HG03103 (cell line): ENCODE measurements around the gene DNAL4.

ENCODE experiments used
- ATAC-seq: cut with Tn5 transposase; IDR thresholded peaks from one replicate; pipeline ENCODE4 v1.9.1; 2021; ENCODE audit warnings: low read depth; ENCODE audit not compliant: unreplicated experiment

Gene DNAL4

DNA sequence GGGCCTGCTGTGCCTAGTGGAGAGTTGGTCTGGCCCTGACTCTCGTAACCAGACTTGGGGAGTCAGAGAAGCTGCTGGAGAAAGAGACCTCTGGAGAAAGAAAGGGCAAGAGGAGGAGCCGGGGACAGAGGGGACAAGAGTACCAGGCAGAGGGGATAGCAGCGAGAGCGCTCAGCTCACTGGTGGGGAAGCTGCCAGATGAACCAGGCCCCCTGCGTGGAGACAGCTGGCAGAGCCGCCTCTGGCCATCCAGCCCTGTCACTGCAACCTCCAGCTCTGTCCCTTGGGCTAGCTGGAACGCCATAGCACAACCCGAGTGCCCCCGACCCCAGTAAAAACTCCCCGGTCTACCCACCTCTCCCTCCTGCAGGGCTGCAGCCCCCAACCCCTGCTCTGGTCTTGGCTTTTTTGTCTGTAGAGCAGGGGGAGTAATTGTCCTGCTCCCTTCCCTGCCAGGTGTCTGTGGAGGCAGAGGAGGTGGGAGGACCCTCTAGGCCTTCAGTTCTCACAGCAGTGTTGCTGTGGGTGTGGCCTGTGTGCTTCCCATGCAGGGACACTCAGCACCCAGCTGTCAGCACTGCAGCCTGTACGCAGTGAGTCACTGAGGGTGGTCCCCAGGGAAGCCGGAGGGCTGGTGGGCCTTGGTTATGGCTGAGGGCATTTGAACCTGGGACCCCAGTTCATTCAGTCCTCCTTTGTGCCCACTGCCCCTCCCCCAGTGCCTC, 33.3 kb downstream of the DNAL4 start:
- no peak for ATAC-seq

DNA sequence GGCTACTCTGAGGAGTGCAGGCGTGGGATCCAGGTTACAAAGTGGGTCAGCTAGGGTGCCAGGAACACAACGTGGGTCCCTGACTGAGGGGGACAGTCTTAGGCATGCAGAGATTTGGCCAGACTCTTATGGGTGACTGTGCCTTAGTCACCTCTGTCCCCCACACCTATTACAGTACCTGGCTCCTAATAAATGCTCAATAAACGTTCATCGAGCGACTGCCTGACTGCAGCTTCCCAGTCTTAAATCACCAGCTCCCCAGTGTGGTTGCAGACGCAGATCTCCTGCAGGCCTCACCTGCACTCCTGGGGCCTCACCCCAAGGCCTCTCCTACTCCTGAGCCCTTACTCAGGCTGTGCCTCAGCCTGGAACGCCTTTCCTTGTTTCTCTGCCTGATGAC, 34.9 kb downstream of the DNAL4 start:
- no peak for ATAC-seq

DNA sequence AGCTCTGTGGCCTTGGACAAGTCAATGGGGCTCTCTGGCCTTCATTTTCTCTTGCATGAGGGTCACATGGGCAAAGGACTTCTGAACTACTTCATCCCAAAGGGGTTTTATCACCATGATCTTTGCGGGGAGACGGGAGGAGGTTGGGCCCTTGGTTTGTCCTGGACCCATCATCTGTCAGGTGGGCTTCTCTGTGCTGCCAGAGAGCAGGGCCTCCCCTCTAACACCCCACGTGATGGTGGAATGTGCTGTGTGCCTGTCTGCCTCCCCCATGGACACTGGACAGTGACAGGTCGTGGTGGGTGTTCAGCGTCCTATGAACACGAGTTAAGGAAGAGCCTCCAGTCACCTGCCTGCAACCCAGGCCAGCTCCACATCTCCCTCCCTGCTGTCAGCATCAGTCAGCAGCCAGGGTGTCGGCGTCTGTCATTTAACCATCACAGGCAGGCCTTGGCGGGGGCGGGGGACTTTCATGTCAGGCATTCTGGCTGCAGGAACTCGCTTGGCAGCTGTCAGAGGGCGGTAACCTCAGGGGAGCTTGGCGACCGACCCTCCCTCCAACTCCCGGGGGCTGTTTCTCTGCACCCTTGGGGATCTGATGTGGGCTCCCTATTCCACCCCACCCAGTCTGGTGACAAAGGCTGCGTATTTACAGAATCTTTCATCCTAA, 35.5 kb downstream of the DNAL4 start:
- no peak for ATAC-seq

DNA sequence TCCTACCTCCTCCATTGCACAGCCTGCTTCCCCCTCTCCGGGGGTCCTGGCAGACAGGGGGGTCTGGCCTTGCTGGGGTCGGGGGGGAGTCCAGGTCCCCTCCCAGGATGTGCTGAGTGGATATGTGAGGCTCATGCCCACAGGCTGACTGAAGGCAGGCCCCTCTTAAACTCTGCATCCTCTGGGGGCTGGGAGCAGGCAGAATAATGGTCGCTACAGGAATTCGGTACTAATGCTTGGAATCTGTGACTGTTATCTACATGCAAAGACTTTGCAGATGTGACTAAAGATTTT, 36.5 kb downstream of the DNAL4 start:
- ATAC-seq = no peak

DNA sequence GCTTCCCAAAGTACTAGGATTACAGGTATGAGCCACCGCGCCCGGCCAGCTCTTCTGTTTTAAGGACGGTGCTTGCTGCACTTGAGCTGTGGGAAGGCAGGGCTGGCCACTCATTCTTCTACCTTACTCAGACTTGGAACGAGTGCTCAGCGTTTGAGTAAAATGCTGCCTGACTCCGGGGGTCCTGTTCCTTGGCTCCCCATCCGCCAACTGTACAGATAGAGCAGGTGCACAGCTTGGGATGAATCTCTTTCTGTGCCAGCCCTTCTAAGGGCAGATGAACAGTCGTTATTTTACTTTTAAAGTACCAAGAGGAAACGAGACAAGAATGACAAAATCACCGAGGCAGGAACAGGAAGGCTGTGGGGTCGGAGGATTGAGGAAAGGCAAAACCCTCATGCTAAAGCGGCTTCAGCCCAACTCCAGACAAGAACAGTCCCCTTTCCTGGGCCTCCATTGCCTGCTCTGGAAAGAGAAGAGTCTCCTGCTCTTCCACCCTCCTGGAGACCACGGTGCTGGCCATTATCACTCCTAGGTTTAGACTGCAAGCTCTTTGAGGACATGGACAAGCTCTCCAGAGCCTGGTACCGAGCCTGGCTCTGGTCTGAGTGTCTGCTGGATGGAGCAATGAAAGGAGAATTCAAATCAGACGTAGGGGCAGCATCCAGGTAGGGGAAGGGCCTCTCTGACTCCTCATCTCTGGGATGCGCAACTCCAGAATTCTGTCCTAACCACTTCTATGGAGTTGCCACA, 37.1 kb downstream of the DNAL4 start:
- no peak for ATAC-seq

DNA sequence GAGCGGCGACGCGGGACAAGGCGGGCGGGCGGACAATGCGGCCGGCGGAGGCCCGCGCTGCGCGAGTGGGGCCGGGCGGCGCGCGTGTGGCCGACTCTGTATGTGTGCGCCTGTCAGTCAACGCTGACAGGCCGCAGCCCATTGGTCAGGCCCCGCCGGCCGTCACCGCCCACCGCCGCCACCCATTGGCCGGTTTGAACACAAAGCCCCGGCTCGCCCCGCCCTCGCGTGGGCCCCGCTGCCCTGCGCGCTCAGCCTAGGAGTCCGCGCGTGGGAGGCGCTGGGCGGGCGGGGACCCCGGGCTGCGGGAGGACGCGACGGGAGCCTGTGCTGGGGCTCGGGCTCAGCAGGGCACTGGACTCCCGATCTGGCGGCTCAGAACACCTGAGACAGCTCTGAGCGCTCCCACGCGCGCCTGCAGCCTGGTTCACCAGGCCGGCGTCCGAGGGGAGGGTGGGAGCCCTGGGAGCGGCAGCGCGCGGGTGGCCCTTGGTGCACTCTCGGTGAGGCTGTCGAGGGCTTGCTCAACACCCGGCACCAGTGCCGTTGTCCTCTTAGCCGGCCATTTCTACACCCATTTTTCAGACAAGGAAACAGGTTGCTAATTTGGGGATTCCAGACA, 37.9 kb downstream of the DNAL4 start, which contains the start of gene SUN2:
Gene SUN2 (minus strand): TSS at position 88 of the 622 bp plus-strand sequence. CDS start 3,370 bp downstream, outside the sequence.
- ATAC-seq = peak; percentile 61

DNA sequence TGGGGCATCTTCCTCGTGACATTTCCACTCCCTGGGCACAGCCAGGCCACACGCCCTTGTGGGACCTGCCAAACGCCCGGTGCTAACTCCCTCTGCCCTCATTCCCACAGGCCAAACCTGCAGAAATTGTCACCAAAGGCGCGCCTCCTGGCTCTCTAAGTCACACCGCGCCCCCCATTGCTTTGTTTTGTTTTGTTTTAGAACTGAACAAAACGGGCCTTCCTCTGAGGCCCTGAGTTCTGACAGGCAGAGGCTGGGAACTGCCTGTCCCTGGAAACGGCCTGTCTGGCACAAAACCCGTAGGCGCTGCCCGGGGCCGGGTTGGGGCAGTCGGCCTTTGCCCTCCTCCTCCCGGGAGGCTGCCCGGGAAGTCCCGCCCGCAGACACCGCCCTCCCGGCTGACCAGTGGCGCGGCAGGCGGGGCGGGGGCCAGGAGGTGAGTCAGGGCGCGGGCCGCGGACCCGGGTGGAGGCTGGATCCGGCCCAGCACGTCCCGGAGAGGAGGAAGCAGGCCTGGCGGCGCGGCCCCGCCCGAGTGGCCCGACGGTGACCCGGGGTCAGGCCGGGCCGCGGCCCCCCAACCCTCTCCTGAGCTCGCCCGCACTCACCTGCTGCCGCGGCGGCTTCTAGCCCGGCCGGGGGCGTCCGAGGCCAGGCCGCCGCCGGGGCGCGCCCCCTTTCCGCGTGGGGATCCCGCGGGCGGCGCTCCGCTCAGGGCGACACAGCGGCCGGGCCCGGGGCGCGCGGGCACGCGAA, 38.6 kb downstream of the DNAL4 start:
- peak; percentile 23 for ATAC-seq

DNA sequence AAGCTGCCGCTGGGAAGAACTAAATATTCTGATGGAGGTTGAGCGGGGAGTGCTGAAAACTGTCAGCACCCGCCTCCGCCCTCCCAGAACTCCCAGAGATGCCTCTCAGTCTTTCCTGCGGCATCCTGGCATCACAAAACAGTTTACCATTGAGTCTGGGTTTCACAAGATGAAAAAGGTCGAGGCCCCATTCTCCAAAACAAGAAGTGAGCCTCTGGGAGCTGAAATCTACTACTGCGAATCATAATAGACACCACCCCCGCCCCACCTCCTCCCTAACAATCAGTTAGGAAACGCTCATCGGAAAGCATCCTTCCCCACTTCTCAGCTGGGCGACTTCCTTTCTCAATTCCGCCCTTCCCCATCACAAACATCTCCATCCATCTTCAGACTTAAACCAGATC, 39.2 kb downstream of the DNAL4 start:
- no peak for ATAC-seq

DNA sequence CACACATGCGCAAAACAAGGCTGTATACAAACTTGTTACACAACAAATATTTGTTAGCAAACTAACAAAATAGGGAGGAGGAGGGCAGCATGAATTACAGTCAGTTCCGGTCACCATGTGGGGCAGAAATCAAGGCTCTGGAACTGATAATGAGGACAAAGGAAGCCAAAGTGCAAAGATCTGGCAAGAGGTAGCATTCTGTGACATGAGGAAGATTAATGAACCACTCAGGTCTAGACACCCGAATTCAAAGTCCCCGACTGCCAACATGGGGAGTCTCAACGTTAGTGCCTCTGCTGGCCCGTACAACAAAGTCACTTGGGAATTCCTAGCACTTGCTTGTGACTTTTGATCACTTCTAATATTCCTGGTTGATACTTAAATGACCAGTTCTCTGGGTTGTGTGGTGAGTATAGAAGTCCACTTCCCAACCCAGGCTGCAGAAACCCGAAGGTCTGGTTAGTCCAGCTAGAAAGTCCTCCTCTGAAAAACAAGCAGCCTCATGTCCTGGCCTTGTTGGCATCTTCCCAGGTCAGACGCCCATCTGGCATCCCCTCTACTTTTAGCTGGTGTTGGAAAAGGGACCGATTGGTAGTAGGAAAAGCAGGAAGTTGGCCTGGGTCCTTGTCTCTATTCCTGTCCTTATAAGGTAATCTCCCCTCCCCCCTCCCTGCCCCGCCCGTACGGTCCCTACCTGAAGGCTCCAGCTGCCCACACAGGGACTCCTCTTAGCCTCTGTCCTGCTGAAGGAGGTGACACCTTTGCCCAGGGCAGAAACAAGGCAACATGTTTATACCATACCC, 39.8 kb downstream of the DNAL4 start:
- ATAC-seq = no peak

DNA sequence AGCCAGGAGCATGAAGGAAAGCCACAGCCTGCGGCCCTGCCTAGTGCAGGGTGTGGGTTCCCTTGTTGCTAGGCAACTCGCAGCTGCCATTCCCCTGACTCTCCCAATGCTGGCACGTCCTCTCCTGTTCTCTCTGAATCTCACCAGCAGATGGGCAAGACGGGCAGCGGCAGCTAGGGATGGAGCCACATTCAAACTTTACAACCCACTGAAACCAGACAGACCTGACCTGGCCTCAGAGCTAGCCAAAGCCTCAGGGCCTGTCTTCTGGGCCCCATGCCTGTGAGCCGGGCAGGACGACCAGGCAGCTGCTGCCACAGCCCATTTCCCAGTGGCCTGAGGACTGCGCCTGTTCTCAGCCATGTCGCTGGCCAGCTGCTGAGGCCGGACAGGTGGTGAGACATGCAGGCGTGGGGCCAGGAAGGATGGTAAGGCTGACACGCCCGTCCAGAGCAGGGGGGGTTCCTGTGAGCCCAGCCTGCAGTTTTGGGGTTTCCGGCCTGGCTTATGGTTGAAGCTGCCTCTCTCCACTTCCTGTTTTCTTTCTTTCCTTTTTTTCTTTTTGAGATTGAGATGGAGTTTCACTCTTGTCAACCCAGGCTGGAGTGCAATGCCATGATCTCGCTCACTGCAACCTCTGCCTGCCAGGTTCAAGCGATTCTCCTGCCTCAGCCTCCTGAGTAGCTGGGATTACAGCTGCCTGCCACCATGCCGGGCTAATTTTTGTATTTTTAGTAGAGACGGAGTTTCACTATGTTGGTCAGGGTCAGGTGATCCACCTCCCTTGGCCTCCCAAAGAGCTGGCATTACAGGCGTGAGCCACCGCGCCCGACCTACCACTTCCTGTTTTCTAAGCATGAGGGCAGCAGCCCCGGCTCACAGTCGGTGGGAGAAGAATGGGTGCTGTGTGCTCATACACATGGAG, 42.3 kb downstream of the DNAL4 start:
- ATAC-seq = no peak

DNA sequence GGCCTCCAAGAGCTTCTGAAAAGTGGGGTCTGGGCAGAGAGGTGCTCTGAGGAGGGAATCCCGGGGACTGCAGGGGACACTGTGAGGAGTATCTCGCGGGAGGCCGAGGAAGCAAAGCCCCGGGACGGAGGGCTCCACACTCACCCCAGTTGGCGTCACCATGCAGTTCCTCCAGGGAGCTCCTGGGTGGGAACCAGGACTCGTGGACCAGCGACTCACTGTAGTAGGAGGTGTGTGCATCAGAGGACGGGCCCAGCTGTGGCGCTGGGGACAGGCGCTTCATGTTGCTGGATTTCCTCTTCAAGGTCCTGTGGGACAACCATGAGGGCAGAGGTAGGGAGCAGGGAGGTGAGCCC, 42.9 kb downstream of the DNAL4 start:
- ATAC-seq = no peak

DNA sequence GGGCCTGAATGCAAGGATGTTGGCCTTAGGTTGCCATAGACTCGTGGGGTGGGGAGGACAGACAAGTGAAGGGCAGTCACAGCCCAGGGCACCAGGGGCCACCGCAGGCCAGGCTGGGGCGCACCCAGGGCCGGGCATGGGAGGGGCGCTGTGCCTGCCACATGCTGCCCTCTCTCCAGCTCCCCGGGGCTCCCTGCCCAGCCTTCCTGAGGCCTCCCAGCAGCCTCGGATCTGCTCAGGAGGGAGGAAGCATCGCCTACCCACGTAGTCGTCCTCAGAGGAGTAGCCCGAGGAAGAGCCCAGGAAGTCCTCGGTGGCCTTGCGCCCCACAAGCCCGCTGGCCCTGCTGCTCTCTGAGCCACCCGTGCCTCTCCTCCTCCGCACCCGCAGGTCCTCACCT, 43.3 kb downstream of the DNAL4 start:
- no peak for ATAC-seq

DNA sequence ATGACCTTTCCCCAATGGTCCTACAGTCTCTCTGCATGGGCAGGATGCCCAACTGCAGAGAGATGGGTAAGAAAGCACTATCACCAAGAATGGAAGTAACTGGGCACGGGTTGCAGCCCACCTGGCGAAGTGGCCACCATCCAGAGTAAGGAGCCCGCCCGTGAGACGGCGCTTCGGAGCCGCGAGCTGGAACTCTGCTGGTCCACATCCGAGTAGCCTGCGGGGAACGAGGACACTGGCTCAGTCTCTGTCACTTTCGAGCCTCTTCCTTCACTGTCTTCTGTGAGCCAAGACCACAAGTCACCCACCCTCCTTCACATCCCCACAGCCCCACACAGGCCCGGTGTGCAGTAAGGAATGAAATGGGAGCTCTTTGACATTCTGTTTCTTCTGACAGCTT, 43.8 kb downstream of the DNAL4 start:
- ATAC-seq = no peak

DNA sequence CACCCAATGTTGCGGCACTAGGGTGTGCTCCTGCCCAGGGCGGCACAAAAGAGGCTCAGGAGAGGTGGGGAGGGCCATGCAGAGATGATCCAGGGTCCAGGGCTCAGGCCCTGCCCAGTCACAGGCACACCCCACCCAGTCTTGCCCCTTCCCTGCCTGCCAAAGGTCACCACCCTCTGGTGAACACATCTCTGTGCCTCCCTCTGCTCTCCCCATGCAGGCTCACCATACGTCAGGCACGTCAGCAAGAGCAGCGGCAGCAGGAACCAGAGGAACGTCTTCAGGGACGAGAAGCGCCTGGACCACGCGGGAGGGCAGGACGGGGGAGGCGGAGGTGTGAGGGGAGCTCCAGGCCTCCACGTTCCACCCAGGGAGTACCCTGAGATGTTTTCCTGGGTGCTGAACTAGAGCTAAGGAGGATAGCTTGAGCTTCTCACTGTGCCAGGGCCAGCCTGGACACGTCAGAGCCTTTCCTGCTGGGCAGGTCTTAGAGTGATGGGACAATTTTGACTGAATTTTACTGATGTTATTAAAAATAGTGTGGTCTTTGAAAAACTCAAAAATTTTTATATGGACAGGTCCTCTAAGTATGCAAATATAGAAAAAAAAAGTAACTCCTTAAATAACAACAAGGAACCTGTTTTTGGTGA, 45.3 kb downstream of the DNAL4 start:
- no peak for ATAC-seq

DNA sequence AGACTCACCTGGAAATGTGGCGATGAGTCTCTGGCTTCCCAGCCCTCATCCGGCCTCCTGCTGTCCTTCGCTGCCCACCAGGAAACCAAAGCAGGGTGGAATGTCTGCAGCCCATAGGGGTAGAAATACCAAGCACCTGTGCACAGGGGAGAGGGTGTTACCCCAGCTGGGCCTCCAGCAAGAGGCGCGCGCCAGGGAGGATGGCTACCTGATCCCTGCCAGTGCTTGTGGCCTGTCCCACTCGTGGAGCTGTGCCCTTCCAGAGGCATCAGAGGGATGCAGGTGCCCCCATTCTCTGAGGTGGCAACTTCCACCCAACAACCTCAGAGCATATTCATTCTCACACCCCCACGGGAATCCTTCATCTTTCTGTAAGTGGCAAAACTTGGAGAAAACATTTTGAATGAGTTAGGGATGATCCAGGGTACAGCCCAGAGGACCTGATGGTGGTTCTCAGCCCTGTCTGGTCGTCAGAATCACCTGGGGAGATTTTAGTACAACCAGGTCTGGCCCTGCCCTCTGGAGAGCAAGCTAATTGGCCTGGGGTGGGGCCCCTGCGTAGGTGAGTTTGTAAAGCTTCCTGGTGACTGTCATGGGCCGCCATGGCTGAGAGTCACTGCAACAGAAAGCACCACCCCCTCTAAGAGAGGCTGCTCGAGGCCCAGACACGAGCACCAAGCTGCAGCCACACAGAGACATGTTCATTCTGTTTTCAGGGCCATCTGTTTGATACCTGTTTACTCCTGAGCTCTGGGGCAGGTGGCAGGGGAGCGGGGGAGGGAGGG, 48.1 kb downstream of the DNAL4 start:
- ATAC-seq = no peak

DNA sequence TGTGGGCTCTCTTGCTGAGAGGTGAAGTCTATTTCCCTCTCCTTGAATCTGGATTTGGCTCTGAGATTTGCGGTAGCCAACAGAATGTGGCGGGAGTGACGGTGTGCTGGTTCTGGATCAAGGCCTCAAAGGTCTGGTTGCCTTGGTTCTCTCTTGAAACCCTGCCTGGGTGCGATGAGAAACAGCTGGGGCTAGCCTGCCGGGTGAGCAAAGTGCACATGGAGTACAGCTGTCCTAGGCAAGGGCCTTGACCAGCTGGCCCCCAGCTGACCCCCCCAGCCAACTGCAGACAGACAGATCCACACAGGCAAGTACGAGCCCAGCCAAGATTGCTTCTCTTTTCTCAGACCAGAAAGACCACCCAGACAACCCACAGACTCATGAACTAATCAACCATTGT, 49.0 kb downstream of the DNAL4 start:
- no peak for ATAC-seq

DNA sequence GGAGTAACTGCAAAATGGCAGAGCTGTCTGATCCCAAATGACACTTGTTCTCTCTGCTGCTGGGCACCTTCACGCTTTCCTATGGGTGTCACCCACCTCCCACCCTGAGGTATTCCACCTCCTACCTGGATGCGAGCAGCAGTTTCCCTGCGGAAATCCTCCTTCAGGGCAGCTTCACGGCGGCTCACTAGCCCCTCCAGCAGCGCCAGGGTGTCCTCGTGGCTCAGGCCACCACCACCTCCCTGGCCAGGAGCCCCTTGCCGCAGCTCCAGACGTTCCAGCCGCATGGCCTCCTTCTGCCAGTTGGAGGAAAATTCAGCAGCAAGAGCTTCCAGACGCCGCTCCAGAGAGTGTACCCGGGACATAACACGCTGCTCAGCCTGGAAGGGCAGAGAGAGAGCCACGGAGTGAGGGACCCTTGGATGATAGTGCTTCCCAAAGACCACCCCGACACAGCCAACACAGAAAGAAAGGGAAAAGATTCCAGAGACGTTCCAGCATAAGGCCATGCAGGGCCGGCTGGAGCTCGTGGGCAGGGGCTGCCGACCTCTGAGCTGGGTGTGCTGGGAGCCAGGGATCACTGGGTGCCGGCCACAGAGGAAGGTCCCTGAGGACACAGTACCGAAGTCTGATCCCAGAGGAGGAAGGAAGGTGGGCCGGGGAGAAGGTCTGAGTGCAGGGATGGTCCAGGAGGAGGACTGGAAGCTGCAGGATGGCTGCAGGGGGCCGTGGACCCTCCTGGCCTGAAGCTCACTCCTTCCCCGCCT, 51.6 kb downstream of the DNAL4 start:
- ATAC-seq = no peak
